Measurements from ENCODE around the gene FADD.

DNA sequence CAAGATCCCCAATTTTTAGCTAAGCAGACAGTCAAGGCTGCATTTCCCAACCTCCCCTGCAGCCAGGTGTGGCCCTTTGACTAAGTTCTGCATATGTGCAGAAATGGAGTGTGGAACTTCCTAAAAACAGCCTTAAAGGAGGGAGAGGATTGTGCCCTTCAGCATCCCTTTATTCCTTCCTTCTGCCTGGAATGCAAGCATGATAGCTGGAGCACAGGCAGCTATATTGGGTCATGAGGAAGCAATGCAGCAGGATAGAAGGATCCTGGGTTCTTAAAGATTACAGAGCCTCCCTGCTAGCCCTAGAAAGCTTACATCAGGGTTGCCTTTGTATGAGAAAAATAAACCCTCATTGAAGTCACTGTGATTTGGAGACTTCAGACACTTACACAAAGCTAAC lies 29.9 kb downstream of the FADD start:
- TF ChIP-seq SMC3 (IDR thresholded peaks at IDR 0.05) (no peak), POLR2A (IDR thresholded peaks at IDR 0.05; ENCODE audit: low read length) (no peak), JUNB (IDR thresholded peaks at IDR 0.05) (no peak), JUN (IDR thresholded peaks at IDR 0.05) (no peak), EHMT2 (IDR thresholded peaks at IDR 0.05; ENCODE audit: low read depth) (no peak), POLR2AphosphoS2 (conservative IDR thresholded peaks at IDR 0.05; ENCODE audit: low read length) (no peak), EP300 (IDR thresholded peaks at IDR 0.05) (no peak), RNF2 (IDR thresholded peaks at IDR 0.05; ENCODE audit: borderline replicate concordance, low read depth) (no peak)
- TF ChIP-seq, protein P1, sequence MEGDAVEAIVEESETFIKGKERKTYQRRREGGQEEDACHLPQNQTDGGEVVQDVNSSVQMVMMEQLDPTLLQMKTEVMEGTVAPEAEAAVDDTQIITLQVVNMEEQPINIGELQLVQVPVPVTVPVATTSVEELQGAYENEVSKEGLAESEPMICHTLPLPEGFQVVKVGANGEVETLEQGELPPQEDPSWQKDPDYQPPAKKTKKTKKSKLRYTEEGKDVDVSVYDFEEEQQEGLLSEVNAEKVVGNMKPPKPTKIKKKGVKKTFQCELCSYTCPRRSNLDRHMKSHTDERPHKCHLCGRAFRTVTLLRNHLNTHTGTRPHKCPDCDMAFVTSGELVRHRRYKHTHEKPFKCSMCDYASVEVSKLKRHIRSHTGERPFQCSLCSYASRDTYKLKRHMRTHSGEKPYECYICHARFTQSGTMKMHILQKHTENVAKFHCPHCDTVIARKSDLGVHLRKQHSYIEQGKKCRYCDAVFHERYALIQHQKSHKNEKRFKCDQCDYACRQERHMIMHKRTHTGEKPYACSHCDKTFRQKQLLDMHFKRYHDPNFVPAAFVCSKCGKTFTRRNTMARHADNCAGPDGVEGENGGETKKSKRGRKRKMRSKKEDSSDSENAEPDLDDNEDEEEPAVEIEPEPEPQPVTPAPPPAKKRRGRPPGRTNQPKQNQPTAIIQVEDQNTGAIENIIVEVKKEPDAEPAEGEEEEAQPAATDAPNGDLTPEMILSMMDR (IDR thresholded peaks at IDR 0.05) = no peak; the same call in 2 of the 3 replicates
- TF ChIP-seq, protein P2, sequence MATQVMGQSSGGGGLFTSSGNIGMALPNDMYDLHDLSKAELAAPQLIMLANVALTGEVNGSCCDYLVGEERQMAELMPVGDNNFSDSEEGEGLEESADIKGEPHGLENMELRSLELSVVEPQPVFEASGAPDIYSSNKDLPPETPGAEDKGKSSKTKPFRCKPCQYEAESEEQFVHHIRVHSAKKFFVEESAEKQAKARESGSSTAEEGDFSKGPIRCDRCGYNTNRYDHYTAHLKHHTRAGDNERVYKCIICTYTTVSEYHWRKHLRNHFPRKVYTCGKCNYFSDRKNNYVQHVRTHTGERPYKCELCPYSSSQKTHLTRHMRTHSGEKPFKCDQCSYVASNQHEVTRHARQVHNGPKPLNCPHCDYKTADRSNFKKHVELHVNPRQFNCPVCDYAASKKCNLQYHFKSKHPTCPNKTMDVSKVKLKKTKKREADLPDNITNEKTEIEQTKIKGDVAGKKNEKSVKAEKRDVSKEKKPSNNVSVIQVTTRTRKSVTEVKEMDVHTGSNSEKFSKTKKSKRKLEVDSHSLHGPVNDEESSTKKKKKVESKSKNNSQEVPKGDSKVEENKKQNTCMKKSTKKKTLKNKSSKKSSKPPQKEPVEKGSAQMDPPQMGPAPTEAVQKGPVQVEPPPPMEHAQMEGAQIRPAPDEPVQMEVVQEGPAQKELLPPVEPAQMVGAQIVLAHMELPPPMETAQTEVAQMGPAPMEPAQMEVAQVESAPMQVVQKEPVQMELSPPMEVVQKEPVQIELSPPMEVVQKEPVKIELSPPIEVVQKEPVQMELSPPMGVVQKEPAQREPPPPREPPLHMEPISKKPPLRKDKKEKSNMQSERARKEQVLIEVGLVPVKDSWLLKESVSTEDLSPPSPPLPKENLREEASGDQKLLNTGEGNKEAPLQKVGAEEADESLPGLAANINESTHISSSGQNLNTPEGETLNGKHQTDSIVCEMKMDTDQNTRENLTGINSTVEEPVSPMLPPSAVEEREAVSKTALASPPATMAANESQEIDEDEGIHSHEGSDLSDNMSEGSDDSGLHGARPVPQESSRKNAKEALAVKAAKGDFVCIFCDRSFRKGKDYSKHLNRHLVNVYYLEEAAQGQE (IDR thresholded peaks at IDR 0.05) = no peak

Data from A549 (cell line).